H1 (cell line): ENCODE data around the gene FOXN3. TPM values are rescaled to one million over a fixed set of nuclear protein-coding genes. Genes with fewer than 3 reads are reported as not detected.

ENCODE experiments used
- CTCF ChIA-PET: fragments of 300-600 bp; sonication (Branson Sonifier 250); formaldehyde crosslinking; loops from one replicate; lab custom pipeline; 2021; ENCODE audit not compliant: partially characterized antibody; lab: Charles Lee
- POLR2A ChIA-PET: fragments of 300-600 bp; sonication (Branson Sonifier 250); formaldehyde crosslinking; loops from one replicate; lab custom pipeline; 2021; ENCODE audit warnings: inconsistent platforms; ENCODE audit not compliant: partially characterized antibody; lab: Charles Lee
- DNase-seq, 2 experiments: peaks; one replicate each; pipeline versions ENCODE4 v3.0.0 to v3.0.0-alpha.2; 2010 to 2022; ENCODE audit warnings: low spot score in 2 of 2, low read depth in 1 of 2, mixed read lengths in 1 of 2
- FAIRE-seq: peaks from 2 replicates; lab custom pipeline; 2011; peaks lifted over from hg19 to GRCh38; lab: Jason Lieb, UNC
- H2AFZ ChIP-seq: 2 replicates; pipeline ENCODE4 v1.8.1; 2012; ENCODE audit warnings: low read length, inconsistent platforms
- H2AK5ac ChIP-seq: 2 replicates; pipeline ENCODE4 v1.6.1; 2013; ENCODE audit warnings: low read depth, low read length
- H2BK120ac ChIP-seq: replicated peaks from 2 replicates; pipeline ENCODE3; 2013; ENCODE audit warnings: low read depth, low read length, inconsistent platforms
- H2BK12ac ChIP-seq: 2 replicates; pipeline ENCODE4 v1.6.1; 2013; ENCODE audit warnings: low read depth, low read length
- H2BK15ac ChIP-seq: 2 replicates; pipeline ENCODE4 v1.6.1; 2013; ENCODE audit warnings: low read length
- H2BK20ac ChIP-seq: 2 replicates; pipeline ENCODE4 v1.6.1; 2013; ENCODE audit warnings: low read length
- H2BK5ac ChIP-seq: 2 replicates; pipeline ENCODE4 v1.6.1; 2013; ENCODE audit warnings: low read depth, low read length
- H3K14ac ChIP-seq: 2 replicates; pipeline ENCODE4 v1.6.1; 2013; ENCODE audit warnings: inconsistent platforms; ENCODE audit not compliant: insufficient read length
- H3K18ac ChIP-seq: 2 replicates; pipeline ENCODE4 v1.6.1; 2013; ENCODE audit warnings: low read length; ENCODE audit errors: extremely low read depth
- H3K23ac ChIP-seq: 2 replicates; pipeline ENCODE4 v1.6.1; 2013; ENCODE audit warnings: inconsistent platforms; ENCODE audit not compliant: insufficient read length
- H3K23me2 ChIP-seq: 2 replicates; pipeline ENCODE4 v1.6.1; 2013; ENCODE audit warnings: low read depth, low read length
- H3K27ac ChIP-seq: 2 replicates; pipeline ENCODE4 v1.6.1; 2011; ENCODE audit warnings: low read depth, low read length, inconsistent platforms
- H3K27me3 ChIP-seq, 4 experiments: replicated peaks in 1 of 4; 1 replicate in 1 of 4; 2 replicates in 3 of 4; pipeline versions ENCODE4 v1.6.1 to v1.8.1; 2011 to 2013; ENCODE audit warnings: low read length in 3 of 4, mild to moderate bottlenecking in 3 of 4, inconsistent platforms in 2 of 4, mixed read lengths in 2 of 4, moderate library complexity in 1 of 4; ENCODE audit not compliant: control insufficient read depth in 3 of 4, insufficient read depth in 3 of 4; ENCODE audit errors: extremely low read depth in 1 of 4
- H3K36me3 ChIP-seq, 4 experiments: 2 replicates each; pipeline versions ENCODE4 v1.6.1 to v1.8.1; 2011 to 2013; ENCODE audit warnings: mild to moderate bottlenecking in 4 of 4, low read length in 3 of 4, moderate library complexity in 2 of 4, control low read depth in 1 of 4, inconsistent platforms in 1 of 4; ENCODE audit not compliant: insufficient read depth in 4 of 4, control insufficient read depth in 2 of 4
- H3K4ac ChIP-seq: replicated peaks from 2 replicates; pipeline ENCODE3; 2013; ENCODE audit warnings: low read length, low read depth, mixed read lengths, inconsistent platforms; ENCODE audit not compliant: insufficient read length
- H3K4me1 ChIP-seq, 4 experiments: replicated peaks in 1 of 4; 1 replicate in 1 of 4; 2 replicates in 3 of 4; pipeline versions ENCODE4 v1.6.1 to v1.8.1; 2011 to 2013; ENCODE audit warnings: low read length in 3 of 4, inconsistent platforms in 2 of 4, mixed read lengths in 1 of 4; ENCODE audit not compliant: insufficient read depth in 4 of 4, control insufficient read depth in 3 of 4
- H3K4me2 ChIP-seq, 2 experiments: 2 replicates each; pipeline versions ENCODE4 v1.6.1 to v1.8.1; 2011 to 2013; ENCODE audit warnings: low read depth in 2 of 2, low read length in 2 of 2, control low read depth in 1 of 2, inconsistent platforms in 1 of 2, mild to moderate bottlenecking in 1 of 2; ENCODE audit not compliant: insufficient read depth in 1 of 2
- H3K4me3 ChIP-seq, 4 experiments: fragments of 200-600, 300-600 bp in 1 of 4; sonication (generic), shearing (Covaris generic), sonication (Bioruptor Twin) in 1 of 4; 2 replicates each; pipeline versions ENCODE4 v1.5.1 to v1.8.1; 2011 to 2016; ENCODE audit warnings: low read length in 4 of 4, low read depth in 3 of 4, control low read depth in 2 of 4, inconsistent platforms in 2 of 4, mild to moderate bottlenecking in 2 of 4, mixed read lengths in 1 of 4, moderate library complexity in 1 of 4; ENCODE audit not compliant: insufficient read depth in 2 of 4; ENCODE audit errors: extremely low read depth in 1 of 4
- H3K56ac ChIP-seq: replicated peaks from 2 replicates; pipeline ENCODE3; 2013; ENCODE audit warnings: low read depth, mild to moderate bottlenecking, mixed read lengths, low read length, inconsistent platforms; ENCODE audit not compliant: insufficient read length
- H3K79me1 ChIP-seq: 2 replicates; pipeline ENCODE4 v1.6.1; 2013; ENCODE audit warnings: low read depth, low read length, control low read depth
- H3K79me2 ChIP-seq, 2 experiments: 2 replicates each; pipeline versions ENCODE4 v1.6.1 to v1.8.1; 2012 to 2013; ENCODE audit warnings: low read length in 2 of 2, mild to moderate bottlenecking in 2 of 2, inconsistent platforms in 1 of 2; ENCODE audit not compliant: insufficient read depth in 2 of 2, control insufficient read depth in 1 of 2
- H3K9ac ChIP-seq, 4 experiments: replicated peaks in 1 of 4; 1 replicate in 1 of 4; 2 replicates in 3 of 4; pipeline versions ENCODE4 v1.6.1 to v1.8.1; 2011 to 2013; ENCODE audit warnings: low read depth in 3 of 4, low read length in 3 of 4, control low read depth in 2 of 4, mild to moderate bottlenecking in 2 of 4, moderate library complexity in 2 of 4, inconsistent platforms in 1 of 4; ENCODE audit errors: extremely low read depth in 1 of 4
- H3K9me3 ChIP-seq, 2 experiments: 2 replicates each; pipeline versions ENCODE4 v1.6.1 to v1.8.1; 2012 to 2013; ENCODE audit warnings: mild to moderate bottlenecking in 2 of 2, moderate library complexity in 2 of 2, control low read depth in 1 of 2, inconsistent platforms in 1 of 2, low read depth in 1 of 2, low read length in 1 of 2, mixed read lengths in 1 of 2; ENCODE audit not compliant: insufficient read depth in 2 of 2
- H4K20me1 ChIP-seq, 2 experiments: replicated peaks in 1 of 2; 2 replicates each; pipeline versions ENCODE3 to v1.8.1; 2011 to 2013; ENCODE audit warnings: inconsistent platforms in 2 of 2, low read length in 2 of 2, mild to moderate bottlenecking in 1 of 2; ENCODE audit not compliant: insufficient read depth in 2 of 2, control insufficient read depth in 1 of 2
- H4K5ac ChIP-seq: 2 replicates; pipeline ENCODE4 v1.6.1; 2013; ENCODE audit warnings: low read length, low read depth, mixed read lengths, inconsistent platforms; ENCODE audit not compliant: insufficient read length
- H4K8ac ChIP-seq: 2 replicates; pipeline ENCODE4 v1.8.0; 2013; ENCODE audit warnings: mild to moderate bottlenecking, moderate library complexity, low read length, inconsistent platforms; ENCODE audit not compliant: insufficient read depth; ENCODE audit errors: extremely low read depth
- H4K91ac ChIP-seq: replicated peaks from 2 replicates; pipeline ENCODE3; 2013; ENCODE audit warnings: low read length, mixed read lengths, inconsistent platforms; ENCODE audit not compliant: insufficient read length
- CHD2 ChIP-seq: IDR thresholded peaks from 2 replicates; pipeline ENCODE4 v1.6.1; 2012; ENCODE audit warnings: low read length, improper control_type of control experiment
- FOSL1 ChIP-seq: IDR thresholded peaks from 2 replicates; pipeline ENCODE4 v1.6.1; 2011; ENCODE audit warnings: mild to moderate bottlenecking, low read depth, low read length, moderate library complexity; ENCODE audit not compliant: insufficient read depth
- NANOG ChIP-seq: IDR thresholded peaks from 2 replicates; pipeline ENCODE4 v1.6.1; 2011; ENCODE audit warnings: low read length, low read depth, mild to moderate bottlenecking, inconsistent platforms; ENCODE audit not compliant: insufficient read depth, poor library complexity, severe bottlenecking
- POLR2AphosphoS5 ChIP-seq: IDR thresholded peaks from 2 replicates; pipeline ENCODE4 v1.6.1; 2011; ENCODE audit warnings: low read depth, low read length
- RBBP5 ChIP-seq: IDR thresholded peaks from 2 replicates; pipeline ENCODE4 v1.7.1; 2012; ENCODE audit warnings: low read depth, mild to moderate bottlenecking, inconsistent platforms, low read length, moderate library complexity, borderline replicate concordance
- TCF12 ChIP-seq: IDR thresholded peaks from 2 replicates; pipeline ENCODE4 v1.6.1; 2011; ENCODE audit warnings: low read depth, mild to moderate bottlenecking, low read length
- WGBS, 2 experiments: shearing (Covaris generic) in 1 of 2; methylation state at CpG; one replicate each; pipeline versions ENCODE4 v1.1.6 to v1.1.7; 2013 to 2015; ENCODE audit warnings: low lambda C conversion rate in 2 of 2, mixed read lengths in 2 of 2, inconsistent platforms in 1 of 2, low coverage in 1 of 2, missing lambda C conversion rate in 1 of 2; ENCODE audit not compliant: insufficient replicate concordance in 2 of 2, insufficient coverage in 1 of 2, insufficient read length in 1 of 2; ENCODE audit errors: extremely low coverage in 1 of 2, missing lambda C conversion rate in 1 of 2; 5-methylcytosine and 5-hydroxymethylcytosine counted together
- polyA plus RNA-seq, 7 experiments: library from polyadenylated mRNA; depleted of rRNA in 3 of 7; stranded (reverse) in 5 of 7; unstranded in 2 of 7; fragments of >200 nt in 5 of 7; fragments of 200-250 nt in 2 of 7; gene quantifications; 1 replicate in 5 of 7; 2 replicates in 1 of 7; 4 replicates in 1 of 7; pipeline versions ENCODE4 v1.2.1 to v1.2.3, GENCODE V29; 2011 to 2013; ENCODE audit warnings: missing spikeins in 2 of 7, mixed read lengths in 2 of 7
- total RNA-seq: library from RNA; stranded (reverse); fragmentation: NEBNext Ultra II Directional; extraction: Animal tissue kit (Norgen Biotek cat#: 25700); gene quantifications from 2 replicates; pipeline ENCODE4 v1.2.1, GENCODE V29; 2021

The FOXN3 gene
- total and polyA plus RNA-seq, 2 of the 8 experiments (the other 6 are each of a cell fraction or from before 2014, with no cell fraction given), result 52.6 to 178 TPM

DNA sequence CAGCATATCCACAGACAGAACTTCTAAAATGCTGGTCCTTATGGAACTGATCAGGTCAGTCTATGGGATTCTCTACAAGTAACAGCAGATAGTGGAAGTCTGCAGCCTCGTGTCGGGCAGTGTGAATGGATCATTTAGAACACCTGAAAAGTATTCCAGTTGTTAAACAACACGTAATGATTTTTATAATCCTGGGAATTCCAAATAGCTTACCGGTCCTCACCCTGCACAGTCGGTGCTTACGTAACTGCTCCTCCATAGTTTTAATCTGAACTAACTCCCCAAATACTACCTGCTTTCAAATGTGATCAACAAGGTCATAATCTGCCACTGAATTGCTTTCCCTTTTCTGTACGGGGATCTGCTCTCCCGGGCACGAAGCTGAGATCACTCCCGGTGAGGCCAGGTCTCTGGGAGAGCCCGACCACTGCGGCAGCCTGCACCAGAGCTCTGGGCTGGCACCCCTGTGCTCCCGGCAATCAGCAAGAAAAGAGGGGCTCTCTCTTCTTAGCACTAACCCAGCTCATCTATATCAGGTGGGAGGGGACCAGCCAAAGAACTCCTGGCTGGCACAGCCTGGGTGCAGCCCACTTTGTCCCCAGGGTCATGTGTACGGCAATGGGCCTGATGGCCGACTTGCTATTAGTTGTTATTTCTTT lies 157.0 kb downstream of the FOXN3 start:
- WGBS, 2 experiments, result 85% methylated on average over 15 of the region's 15 CpGs; no CpG with 5 or more reads in 1 of the 2 experiments
- no peak overlapping the region; the same call in 1 of the 2 replicates for H4K8ac ChIP-seq
- no peak overlapping the region for H3K18ac ChIP-seq
- no peaks in the 10 kb centered on the region for H3K23me2 ChIP-seq
- no peak overlapping the region for H3K4me2 ChIP-seq
- peaks cover 6 to 91% of the 10 kb centered on the region in 2 experiments for H3K79me2 ChIP-seq
- FAIRE-seq (no peak), DNase-seq (no peak)
- no peak overlapping the region for H3K9ac ChIP-seq
- no peak overlapping the region for H2AFZ ChIP-seq
- H3K4me3 ChIP-seq, result no peak overlapping the region
- H2BK12ac ChIP-seq, result no peak overlapping the region
- H3K56ac ChIP-seq, result no peak overlapping the region
- CTCF ChIA-PET, result interaction anchor here (0.6 to 2.6 kb wide), 6 partner anchors 13 to 703 kb away, joined by 3 to 9 read pairs (median 4); no protein-coding TSS in a partner anchor
- no peak overlapping the region for H3K27ac ChIP-seq
- no peak overlapping the region for H4K91ac ChIP-seq
- H2BK5ac ChIP-seq, result no peak overlapping the region
- no peak overlapping the region for H2BK15ac ChIP-seq
- H3K23ac ChIP-seq, result no peak overlapping the region
- H3K79me1 ChIP-seq, result peaks cover 19% of the 10 kb centered on the region; the same call in 1 of the 2 replicates
- H3K36me3 ChIP-seq, result peaks cover 0 to 6% (median 3%) of the 10 kb centered on the region in 4 experiments; a peak in 4 of 8 replicates
- TF ChIP-seq CHD2 (no peak), POLR2AphosphoS5 (no peak), TCF12 (no peak), RBBP5 (no peak), NANOG (no peak), FOSL1 (no peak)
- peaks cover 4 to 9% of the 10 kb centered on the region in 2 experiments for H4K20me1 ChIP-seq
- no peaks in the 10 kb centered on the region for H3K9me3 ChIP-seq
- H2BK120ac ChIP-seq, result no peak overlapping the region
- no peak overlapping the region for H2AK5ac ChIP-seq
- H2BK20ac ChIP-seq, result no peak overlapping the region
- no peaks in the 10 kb centered on the region; a peak in 1 of 7 replicates for H3K4me1 ChIP-seq
- no peak overlapping the region for H3K4ac ChIP-seq
- no peaks in the 10 kb centered on the region for H3K27me3 ChIP-seq
- no peak overlapping the region for H4K5ac ChIP-seq
- POLR2A ChIA-PET, result interaction anchor here (0.6 to 0.9 kb wide), 2 partner anchors 11 to 109 kb away, joined by 3 read pairs; no protein-coding TSS in a partner anchor
- H3K14ac ChIP-seq, result no peak overlapping the region
